ENCODE results near the gene TBC1D9B.
"Not testable (repeated sequence)": the region's sequence is repeated elsewhere in the genome, so short reads cannot be mapped to it uniquely, and the experiment has no call there.

Gene TBC1D9B

DNA sequence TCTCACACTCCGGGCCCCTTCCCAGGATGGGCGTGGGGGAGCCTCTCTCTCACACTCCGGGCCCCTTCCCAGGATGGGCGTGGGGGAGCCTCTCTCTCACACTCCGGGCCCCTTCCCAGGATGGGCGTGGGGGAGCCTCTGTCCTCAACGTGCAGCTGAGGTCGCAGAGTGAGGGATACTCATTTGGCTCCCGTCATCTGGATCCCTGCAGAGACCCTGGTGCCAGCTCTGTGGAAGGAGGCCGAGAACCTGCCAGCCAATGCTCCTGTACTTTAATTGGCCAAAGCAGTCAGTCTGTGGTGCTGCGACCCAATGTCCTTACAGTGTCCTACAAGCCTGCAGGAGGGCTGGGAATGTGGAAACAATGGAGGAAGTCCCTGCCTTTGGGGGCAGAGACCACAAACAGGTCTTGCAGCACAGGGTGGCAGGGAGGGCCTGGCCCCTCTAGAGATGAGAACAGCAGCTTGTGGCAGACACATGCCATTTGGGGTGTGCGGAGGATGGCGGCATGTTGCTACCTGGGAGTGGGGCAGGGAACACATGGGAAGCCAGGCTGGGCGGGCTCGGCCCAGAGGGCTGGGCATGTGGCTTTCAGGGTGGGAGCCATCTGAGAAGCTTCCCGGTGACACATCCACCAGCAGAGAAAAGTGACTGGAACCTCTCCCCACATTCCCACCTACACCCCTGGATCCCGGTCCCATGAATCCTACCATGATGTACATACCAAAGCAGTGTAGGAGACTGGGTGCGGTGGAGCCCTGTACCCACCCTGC is 35.5 kb downstream of the TBC1D9B start:
- peak in 2 of 10 donors; percentile 69 to 72 for DNase-seq
- intact Hi-C loops (cut with DNase I): no loop called here

DNA sequence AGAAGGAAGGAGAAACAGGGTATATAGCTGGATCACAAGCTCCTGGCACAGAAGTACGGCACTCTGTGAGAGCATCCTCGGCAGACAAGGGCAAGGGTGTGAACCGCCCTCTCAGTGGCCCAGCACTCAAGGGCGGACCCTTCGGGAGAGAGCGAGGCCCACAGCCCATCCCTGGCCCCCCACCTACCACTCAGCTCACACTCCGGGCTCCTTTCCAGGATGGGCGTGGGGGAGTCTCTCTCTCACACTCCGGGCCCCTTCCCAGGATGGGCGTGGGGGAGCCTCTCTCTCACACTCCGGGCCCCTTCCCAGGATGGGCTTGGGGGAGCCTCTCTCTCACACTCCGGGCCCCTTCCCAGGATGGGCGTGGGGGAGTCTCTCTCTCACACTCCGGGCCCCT is 36.2 kb downstream of the TBC1D9B start:
- intact Hi-C loops (cut with DNase I): not testable (repeated sequence)
- DNase-seq: peak in 1 of 10 donors; percentile 46

DNA sequence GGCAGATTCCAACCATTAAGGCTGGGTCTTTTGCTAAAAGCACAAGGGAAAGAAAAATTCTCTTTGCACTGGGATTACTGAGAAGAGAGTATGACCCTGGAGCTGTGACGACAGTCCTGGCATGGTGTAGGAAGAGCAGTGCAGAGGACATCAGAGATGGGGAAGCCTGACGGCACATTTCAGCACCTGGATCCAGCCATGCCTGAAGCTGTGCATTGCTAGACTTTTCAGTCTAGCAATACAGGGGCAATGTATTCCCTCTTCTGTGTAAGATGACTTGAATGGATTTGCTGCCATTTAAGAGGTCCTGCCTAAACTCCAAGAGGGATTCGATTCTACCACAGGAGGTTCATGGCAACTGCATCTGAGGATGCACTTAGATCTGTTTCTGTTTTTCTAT is 36.7 kb downstream of the TBC1D9B start:
- DNase-seq: no peak
- intact Hi-C loops (cut with DNase I): no loop called here

DNA sequence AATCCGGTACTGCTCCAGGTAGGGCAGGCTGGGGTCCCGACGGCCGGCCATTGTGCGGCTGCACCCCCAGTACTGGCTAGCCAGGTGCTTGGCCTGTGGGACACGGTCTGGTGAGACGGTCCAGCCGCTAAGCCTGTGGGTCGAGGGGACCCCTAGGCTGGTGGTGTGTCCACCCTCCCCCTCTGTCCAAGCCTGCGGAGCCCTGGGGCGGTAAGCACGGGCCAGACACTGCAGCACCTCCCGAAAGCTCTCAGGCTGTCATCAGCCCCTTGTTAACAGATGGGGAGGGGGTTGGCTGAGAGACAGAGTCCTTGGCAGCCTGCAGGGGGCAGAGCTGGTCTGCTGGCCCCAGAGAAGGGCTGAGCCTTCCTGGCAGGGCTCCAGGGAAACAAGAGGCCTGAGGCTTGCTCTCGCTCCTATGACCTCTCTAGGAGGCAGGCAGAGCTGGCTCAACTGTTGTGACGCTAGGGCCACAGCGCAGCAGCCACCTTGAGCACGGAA is 37.2 kb downstream of the TBC1D9B start:
- peak in 4 of 10 donors; percentile 31 to 91 (median 63) for DNase-seq
- intact Hi-C loops (cut with DNase I): no loop called here

DNA sequence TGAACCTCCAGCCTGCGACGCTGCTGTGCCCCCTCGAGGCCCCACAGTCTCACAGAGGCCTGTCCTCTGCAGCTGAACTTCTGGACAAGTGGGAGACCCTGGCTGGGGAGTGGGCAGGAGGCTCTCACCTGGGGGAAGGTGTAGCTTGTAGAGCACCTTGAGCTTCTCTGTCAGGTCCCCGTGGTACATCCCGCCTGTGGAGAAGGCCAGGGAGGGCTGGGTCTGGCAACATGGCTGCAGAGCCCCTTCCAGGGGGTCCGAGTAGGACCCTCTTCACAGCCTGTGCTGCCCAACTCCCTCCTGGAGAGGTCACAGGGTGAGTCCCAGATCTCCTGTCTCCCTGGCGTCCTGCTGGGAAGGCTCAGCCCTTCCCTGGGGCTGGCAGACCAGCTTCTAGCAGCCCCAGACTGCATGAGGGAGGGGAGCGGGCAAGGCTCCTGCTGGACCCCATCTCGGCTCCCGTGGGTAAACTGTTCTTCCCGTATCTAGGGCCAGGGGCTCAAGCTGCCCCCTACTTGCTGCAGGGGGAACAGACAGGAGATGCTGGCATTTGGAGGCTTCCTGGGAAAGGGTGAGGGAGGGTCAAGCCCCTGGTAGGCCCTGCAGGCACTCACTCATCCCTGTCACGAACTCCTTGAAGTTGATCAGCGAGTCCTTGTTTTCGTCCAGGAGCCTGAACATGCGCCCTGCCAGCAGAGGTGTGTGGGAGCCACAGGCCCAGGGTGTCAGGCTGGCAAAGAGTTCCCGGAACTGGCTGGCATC is 37.9 kb downstream of the TBC1D9B start:
- intact Hi-C loops (cut with DNase I): no loop called here
- DNase-seq: peak in 2 of 10 donors; percentile 36 to 69

DNA sequence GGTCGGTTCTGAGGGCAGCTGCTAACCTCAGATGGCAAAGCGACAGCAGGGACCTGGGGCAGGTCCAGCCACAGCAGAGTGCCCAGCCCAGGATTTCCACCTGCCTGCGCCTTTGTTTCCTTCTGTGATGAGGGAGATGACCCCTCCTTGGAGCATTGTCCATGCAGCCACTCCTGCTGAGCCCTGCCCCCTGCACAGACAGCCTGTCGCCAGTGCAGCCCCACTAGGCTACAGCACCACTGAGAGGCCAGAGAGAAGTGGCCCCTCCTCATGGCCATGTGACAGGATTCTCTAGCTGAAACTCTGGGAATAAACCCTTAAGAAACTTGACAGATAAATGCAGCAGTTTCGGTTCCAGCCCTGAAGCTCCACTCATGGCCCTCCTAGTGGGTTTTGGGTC is 38.6 kb downstream of the TBC1D9B start:
- intact Hi-C loops (cut with DNase I): no loop called here
- peak in 1 of 10 donors; percentile 35 for DNase-seq

DNA sequence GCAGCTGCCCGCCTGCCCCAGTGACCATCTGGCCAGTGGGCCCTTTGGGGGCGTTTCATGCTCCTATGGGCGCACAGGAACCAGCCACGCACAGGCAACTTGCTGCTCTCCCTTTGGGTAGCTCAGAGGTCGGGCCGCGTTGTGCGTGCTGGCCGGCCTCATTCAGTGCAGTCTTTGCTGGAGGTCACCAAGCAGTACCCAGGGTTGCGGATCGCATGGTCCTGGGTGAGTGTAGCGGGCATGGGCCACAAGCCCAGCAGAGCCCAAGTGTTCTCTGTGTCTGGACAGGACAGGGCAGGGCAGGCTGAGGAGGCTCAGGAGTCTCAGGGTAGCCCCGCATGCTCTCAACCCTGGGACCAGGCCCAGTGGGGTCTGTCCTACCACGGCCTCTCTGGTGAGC is 39.2 kb downstream of the TBC1D9B start:
- DNase-seq: peak in 1 of 10 donors; percentile 72
- intact Hi-C loops (cut with DNase I): no loop called here

DNA sequence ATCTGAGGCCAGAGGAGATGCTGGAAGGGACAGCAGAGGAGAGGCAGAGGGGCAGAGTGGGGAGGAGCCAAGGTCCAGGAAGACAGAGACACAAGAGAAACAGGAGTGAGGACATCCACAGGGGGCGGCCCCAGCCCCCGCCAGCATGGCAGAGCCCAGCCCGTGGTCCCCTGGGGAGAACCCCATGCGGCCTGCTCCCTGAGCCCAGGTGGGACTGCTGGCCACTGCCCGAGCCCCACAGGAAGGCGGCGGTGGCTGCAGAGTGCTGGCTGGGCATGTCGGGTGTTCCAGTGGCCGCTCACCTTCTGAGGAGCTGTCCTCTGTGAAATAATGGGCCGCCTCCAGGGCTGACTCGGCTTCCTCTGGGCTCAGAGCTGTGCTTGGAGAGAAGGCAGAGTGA is 40.2 kb downstream of the TBC1D9B start:
- intact Hi-C loops (cut with DNase I): no loop called here
- peak in 1 of 10 donors; percentile 70 for DNase-seq

DNA sequence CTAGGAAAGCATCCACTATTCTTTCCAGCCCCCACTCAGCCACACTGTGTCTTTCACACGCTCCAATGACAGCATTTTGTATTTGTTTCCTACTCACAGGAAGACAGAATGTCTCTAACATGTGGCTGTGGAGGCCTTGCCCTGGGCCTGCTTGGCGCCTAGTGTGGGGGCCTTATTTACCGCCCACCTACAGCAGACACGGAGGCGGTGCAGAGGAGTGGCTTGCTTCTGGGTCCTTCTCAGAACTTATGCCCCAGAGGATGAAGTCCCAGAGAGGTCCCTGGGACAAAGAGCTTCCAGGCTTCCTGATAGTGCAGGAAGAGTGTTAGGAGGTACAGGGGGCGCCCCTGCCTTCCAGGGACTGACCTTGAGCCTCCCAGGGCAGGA is 40.6 kb downstream of the TBC1D9B start:
- peak in 1 of 10 donors; percentile 9 for DNase-seq
- intact Hi-C loops (cut with DNase I): no loop called here

DNA sequence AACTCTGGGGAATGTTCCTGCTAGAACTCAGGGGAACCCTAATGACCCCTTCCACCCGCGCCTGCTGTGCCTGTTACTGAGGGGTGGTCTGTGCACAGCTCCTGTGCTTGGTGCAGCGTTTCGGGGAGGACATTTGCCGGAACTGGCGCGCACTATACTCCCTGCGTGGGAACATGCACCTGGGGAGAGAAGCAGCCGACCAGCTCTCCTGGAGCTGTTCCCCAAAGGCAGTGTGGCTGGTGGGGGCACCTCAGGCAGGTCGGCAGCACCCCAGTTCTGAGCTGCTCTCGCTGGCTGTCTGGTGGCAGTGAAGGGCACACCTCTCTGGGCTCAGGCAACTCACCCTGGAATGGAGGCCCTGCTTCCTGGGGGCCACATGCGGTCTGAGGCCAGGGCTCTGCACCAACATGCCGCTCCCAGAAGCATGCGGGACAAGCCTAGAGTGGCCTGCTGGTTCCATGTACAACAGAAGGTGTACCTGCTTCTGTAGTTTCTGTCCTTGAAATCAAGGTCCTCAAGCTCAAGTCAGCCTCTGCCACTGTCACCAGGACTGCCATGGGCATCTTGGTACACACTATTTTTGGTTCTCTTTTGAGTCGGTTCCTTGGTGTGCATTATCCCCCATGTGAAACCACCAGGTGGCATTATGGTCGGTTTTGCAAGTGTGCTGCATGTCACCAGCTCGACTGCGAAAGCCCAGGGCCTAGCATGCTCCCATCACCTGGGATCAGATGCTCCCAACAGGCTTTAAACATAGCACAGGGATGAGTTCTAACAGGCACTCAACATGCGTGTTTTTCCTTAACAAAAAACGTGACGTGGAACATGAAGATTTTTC is 41.2 kb downstream of the TBC1D9B start:
- intact Hi-C loops (cut with DNase I): no loop called here
- peak in 4 of 10 donors; percentile 22 to 84 (median 38) for DNase-seq

DNA sequence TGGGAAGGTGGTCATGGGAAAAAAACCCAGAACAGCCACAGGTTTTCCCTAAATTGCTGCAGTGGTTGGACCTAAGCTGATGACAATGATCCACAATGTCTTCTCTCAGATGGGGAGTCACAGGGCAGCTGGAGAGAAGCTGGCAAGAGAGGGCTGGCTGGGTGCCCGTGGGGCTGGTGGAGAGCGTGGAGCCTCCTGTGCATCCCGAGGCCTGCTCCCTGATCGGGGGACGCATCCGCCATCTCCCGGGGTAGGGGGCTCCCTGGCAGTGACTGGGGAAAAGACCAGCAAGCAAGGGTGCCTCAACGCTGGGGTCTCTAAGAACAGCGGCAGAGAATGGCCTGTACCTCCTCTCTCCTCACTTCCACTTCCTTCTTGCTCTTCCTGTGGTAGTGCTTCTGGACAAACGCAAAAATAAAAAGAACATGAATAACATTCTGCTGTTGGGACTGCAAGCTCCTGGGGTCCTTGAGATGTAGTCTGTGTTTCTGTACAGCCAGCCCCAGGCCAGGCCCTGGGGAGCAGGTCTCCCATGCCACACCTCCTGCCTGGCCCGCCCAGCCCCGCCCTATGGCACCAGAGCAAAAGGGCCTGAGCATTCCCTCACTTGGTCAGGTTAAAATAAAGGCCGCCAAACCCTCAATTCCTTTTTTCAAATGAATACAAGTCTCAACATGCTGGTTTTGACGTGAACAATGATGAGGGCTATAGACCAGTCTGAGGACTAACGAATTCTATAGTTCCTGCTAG is 42.0 kb downstream of the TBC1D9B start:
- intact Hi-C loops (cut with DNase I): no loop called here
- peak in 6 of 10 donors; percentile 29 to 92 (median 65) for DNase-seq

DNA sequence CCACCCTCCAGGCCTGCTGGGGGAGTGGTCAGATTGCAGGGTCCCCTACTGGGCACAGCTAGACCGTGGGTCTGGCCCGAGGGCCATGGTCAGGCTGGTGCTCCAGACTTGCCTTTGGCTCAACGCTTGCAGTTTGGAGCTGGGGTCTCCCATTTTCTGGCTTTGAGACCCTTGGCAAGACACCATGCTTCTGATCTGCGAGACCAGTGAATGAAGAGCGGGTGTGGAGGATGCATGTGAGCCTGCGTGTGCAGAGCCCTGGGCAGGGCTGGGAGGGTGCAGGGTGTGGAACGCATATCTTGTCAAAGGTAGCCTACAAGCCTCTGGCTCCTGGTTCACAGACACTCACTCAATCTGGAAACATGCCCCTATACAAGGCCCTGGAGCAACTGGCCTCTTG is 43.0 kb downstream of the TBC1D9B start:
- DNase-seq: peak in 1 of 10 donors; percentile 75
- intact Hi-C loops (cut with DNase I): no loop called here

DNA sequence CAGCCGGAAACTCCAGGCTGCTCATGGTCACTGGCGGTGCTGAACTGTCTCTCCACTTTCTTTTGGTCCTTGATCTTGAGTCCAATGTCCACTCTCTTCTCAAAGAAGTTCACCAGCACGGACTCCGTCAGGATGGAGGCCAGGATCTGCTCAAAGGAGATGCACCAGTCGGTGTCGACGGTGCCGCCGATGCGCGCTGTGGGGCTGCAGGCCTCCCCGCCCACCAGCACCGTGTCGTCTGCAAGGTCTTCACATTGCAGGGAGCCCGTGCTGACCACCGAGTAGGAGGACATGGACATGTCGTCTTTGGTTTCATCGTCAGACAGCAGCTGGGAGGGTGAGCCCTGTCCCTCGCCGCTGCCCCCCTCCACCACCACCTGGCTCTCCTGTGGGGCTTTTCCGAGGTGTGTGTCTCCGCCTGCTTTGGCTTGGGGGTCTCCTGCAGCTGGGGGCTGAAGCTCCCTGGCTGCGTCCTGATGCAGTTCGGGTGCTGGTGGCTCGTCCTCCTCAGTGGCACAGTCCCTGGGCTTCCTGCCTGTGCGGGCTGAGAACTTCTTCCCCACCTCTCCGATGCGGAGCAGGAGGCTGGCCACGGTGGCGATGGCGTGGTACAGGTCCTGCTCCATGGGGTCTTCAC is 44.1 kb downstream of the TBC1D9B start:
- intact Hi-C loops (cut with DNase I): no loop called here
- peak in 1 of 10 donors; percentile 29 for DNase-seq

DNA sequence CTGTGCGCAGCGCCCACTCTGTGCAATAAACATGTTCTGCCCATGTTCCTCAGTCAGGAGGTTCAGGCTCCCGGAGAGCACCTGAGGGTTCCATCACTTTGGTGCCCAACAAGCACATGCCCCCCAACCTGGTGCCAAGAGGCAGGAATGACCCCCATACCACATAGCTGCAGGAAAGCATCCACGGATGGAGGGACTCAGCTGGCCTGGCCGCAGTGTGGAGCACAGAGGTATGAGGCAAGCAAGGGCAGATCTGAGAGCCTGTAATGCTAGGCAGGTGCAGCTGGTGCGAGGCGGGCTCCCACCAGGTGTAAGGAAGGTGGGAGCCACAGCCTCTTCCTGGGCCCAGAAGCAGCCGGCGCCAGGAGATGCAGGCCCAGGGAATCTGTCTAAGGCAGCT is 44.8 kb downstream of the TBC1D9B start:
- DNase-seq: peak in 1 of 10 donors; percentile 64
- intact Hi-C loops (cut with DNase I): no loop called here

DNA sequence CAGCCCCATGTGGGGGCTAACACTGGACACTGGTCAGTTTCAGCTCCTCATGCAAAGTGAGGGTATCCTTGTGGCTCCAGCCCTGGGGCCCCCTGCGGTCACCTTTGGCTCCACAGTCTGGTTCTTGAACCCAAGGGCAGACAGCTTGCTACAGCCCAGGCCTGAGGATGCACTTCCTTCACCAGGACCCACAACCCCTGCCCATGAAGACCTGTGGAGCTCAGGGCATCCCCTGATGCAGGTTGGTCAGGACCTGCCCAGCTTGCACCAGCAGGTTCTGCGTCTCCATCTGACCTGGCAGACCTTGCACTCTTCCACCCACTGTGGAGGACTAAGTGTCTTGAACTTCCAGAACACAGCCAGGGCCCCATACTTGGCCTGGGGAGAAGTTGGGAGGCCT is 45.4 kb downstream of the TBC1D9B start:
- peak in 2 of 10 donors; percentile 28 to 80 for DNase-seq
- intact Hi-C loops (cut with DNase I): no loop called here

DNA sequence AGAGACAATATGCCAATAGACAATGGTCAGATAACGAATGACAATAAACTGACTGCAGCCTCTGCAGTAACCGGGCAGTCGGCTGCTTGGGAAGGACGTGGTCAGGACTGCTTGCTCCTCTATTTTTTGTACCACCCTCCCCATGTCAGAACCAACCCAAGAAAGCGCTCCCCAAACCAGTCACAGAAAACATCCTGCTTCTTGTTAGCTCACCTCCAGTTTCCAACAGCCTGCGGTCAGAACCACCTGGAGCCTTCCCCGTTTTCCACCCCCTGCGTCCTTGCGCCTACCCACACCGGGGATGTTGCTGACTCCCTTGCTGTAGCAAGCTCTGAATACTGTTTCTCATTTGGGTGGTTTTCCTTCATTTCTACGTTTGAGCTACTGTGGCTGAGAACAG is 47.4 kb downstream of the TBC1D9B start:
- intact Hi-C loops (cut with DNase I): no loop called here
- DNase-seq: peak in 2 of 10 donors; percentile 68 to 69

DNA sequence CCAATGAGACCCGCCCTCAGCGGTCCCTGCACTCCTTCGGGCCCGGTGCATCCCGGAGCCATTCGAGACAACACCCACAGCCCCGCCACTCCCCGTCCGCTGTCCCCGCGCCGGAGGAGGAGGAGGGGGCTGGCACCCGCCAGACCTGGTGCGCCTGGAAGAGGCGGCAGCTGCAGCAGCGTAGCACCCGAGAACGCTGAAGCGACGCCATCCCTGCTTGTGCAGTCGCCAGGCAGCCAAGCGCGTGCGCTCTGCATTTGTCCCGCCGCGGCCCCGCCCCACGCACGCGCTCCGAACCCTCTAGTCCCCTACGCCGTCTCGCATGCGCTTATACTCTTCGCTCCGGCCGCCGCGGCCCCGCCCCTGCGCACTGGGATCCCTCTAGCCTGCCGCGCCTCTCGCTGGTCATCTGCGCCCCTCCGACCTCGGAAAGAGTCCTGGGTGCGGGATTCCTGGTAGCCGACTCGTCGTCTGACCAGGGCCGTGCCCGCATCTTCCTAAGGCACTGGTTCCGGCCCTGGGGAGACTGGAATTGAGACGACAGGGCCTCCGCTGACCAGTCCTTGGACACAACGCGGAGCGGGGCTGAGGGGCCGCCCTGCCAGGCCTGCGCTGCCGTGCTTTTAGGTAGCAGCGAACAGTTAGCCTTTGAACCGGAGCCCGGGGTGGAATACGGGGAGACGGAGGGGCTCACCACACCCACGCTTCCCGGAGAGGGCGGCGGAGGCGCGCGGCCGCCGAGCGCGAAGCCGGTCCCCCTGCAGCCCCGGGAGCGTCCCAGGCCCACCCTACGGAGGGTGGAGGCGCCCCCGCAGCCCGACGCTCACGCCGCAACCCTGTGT is 48.9 kb downstream of the TBC1D9B start, which contains the start of gene MRNIP:
Gene MRNIP (minus strand): TSS at position 232 of the 842 bp plus-strand sequence. CDS start 21 bp downstream, at position 211.
- intact Hi-C loops (cut with DNase I): loop anchor here (5.0 kb wide), 3 partner anchors 37 to 52 kb away; partner anchors contain the start of genes MGAT4B, SQSTM1 and TBC1D9B
- DNase-seq: peak; percentile 94 to 100 (median 98)

DNA sequence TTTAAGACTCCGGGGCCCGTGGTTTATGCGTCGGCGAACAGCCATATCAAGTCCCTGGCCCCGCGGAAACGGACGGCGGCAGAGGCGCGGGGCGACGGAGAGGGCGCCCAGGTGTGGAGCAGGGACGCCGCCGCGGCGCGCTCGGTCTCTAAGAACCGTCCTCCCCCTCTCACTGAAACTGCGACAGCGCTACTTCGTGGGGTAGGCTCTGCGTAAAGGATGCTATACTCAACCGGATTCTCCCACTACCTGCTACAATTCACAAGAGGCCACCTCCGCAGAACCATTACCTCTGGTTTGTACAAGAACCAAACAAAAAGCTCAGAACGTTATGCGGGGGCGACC is 49.5 kb downstream of the TBC1D9B start:
- intact Hi-C loops (cut with DNase I): loop anchor here (5.0 kb wide), 3 partner anchors 36 to 51 kb away; partner anchors contain the start of genes MGAT4B, SQSTM1 and TBC1D9B
- DNase-seq: peak in 3 of 10 donors; percentile 37 to 90 (median 78)

All from posterior cingulate gyrus (tissue), 11 donors.